HFF-Myc (cell line): ENCODE data around the gene KLHL29.

Experiments used
- DNase-seq: peaks from one replicate; pipeline ENCODE4 v3.0.0-alpha.2; 2011; ENCODE audit warnings: low read depth; ENCODE audit errors: extremely low read depth
- H3K4me3 ChIP-seq: replicated peaks from 2 replicates; pipeline ENCODE4 v1.5.1; 2011; ENCODE audit warnings: low read depth, mild to moderate bottlenecking, control low read depth, low read length
- TF ChIP-seq, protein P1 (sequence below): IDR thresholded peaks from 2 replicates; pipeline ENCODE4 v1.5.1; 2012; ENCODE audit warnings: mild to moderate bottlenecking, low read depth, low read length, control low read depth; ENCODE audit errors: missing control alignments

Gene KLHL29

DNA sequence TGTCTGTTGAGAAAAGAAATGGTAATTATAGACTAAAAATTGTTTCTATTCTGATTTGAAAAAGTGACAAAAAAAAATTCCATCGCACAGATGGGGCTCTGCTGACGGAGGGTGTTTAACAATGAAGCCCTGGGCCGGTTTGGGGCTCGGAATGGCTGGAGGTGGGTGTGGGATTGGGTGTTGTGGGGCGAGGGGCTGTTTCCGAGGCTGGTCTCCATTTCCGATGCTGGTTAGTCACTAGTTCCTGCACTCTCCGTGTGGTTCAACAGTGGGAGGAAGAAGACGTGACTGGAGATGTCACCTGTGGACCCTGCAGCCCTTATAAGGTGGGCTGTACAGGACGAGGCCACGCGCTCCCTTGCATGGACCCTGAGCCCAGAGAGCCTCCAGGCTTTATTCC is 143.2 kb downstream of the KLHL29 start:
- TF ChIP-seq, protein P1, sequence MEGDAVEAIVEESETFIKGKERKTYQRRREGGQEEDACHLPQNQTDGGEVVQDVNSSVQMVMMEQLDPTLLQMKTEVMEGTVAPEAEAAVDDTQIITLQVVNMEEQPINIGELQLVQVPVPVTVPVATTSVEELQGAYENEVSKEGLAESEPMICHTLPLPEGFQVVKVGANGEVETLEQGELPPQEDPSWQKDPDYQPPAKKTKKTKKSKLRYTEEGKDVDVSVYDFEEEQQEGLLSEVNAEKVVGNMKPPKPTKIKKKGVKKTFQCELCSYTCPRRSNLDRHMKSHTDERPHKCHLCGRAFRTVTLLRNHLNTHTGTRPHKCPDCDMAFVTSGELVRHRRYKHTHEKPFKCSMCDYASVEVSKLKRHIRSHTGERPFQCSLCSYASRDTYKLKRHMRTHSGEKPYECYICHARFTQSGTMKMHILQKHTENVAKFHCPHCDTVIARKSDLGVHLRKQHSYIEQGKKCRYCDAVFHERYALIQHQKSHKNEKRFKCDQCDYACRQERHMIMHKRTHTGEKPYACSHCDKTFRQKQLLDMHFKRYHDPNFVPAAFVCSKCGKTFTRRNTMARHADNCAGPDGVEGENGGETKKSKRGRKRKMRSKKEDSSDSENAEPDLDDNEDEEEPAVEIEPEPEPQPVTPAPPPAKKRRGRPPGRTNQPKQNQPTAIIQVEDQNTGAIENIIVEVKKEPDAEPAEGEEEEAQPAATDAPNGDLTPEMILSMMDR, result no peak
- no peak for DNase-seq
- H3K4me3 ChIP-seq, result no peak overlapping the region

DNA sequence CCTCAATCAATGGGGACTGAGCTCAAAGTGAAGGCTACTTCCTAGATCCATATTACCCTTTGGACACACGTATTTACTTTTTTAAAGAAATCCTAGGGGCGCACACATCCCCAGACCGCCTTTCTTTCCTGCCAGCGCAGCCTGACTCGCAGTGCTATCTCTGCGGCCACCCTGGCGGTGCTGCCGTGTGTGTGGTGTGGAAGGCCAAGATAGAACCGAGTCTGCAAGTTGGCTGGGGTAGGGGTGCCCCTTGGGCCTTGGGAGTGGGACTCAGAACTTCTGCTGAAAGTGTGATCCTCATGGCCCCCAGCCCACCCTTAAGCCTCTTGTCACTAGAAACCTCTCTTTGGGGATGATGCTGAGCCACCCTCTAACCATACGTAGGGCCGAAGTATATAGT is 143.7 kb downstream of the KLHL29 start:
- no peak overlapping the region for H3K4me3 ChIP-seq
- no peak for DNase-seq
- TF ChIP-seq, protein P1, result no peak

DNA sequence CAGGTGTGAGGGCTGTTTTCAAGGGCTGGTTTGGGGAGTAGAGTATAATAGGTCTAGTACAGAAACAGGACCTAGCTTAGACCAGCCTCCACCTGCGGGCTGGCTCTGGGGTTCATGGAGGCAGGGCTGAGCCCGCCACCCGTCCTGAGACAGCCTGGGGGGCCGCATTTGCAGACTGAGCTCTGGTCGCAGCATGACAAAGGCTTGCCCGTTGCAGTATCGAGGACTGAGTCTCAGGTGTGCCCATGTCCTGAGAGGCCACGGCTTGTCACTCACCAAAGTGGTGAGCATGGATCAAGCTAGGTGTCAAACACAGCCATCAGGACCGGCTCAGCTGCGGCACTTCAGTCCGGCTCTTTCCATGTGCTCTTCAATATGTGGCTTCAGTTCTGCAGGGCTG is 144.7 kb downstream of the KLHL29 start:
- no peak overlapping the region for H3K4me3 ChIP-seq
- DNase-seq, result no peak
- TF ChIP-seq, protein P1, result no peak

DNA sequence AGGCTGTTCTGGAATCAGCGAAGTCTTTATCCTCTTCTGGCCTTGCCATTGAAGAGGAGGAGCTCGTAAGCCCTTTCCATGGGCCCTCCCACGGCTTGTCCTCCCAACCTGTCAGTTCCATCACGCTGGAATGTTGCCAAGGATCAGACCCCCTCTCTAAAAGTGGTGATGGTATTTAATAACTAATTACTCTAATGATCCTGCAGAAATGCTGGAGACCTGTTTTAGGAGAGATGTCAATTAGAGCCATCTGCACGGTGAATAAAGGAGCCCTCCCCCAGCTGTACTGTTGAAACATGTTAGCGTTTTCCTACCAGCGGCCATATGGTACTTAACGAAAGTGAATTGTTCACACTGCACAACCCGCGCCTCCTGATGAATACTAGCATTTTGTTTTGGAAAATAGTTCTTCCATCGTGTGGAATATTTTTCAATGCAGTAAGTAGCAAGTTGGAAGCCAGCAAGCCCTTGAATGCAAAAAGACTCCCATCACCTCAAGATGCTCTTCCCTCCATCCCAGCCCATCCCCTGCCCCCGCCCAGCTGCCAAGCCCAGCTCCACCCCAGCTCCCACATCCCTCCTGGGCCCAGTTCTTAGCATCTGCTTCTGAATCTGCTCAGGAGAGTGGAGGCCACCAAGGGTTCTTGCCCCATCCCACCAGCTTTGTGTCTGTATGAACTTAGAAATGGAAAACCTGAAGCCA is 145.4 kb downstream of the KLHL29 start:
- no peak for DNase-seq
- TF ChIP-seq, protein P1, result no peak
- no peak overlapping the region for H3K4me3 ChIP-seq

DNA sequence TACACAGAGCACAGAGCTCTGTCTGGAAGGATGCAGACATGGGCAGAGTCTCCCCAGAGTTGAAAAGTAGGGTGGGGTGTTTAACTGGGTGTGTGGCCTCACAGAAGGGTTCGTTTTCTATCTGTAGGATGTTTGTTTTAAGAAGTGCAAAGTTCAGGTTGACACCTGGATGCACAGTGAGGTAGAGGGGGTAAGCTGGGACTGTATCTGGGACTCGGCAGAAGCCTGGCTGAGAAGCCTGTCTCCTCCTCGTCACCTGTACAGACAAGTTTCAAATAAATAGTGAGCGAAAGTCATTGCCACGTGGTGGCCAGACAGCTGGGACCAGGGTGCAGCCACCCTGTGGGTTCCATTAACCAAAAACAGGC is 145.9 kb downstream of the KLHL29 start:
- H3K4me3 ChIP-seq, result no peak overlapping the region
- TF ChIP-seq, protein P1, result no peak
- DNase-seq, result no peak

DNA sequence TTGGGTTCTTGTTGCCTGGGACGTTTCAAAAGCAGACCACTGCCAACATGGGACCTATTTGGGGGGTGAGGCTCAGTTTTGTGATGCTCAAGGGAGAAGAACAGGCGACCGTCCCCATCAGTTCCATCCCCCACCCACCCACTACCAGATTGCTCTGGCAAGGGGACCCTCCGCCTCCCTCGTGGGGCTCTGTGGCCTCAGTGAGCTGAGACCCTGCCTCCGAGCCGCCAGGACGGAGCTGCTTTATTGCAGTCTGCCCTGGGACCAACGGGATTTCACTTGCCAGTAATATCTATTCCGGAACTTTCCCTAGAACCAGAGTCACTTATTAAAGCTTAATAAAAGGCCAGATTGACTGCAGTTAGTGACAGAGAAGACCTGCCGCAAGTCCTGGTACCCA is 146.3 kb downstream of the KLHL29 start:
- DNase-seq, result no peak
- H3K4me3 ChIP-seq, result no peak overlapping the region
- TF ChIP-seq, protein P1, result no peak

DNA sequence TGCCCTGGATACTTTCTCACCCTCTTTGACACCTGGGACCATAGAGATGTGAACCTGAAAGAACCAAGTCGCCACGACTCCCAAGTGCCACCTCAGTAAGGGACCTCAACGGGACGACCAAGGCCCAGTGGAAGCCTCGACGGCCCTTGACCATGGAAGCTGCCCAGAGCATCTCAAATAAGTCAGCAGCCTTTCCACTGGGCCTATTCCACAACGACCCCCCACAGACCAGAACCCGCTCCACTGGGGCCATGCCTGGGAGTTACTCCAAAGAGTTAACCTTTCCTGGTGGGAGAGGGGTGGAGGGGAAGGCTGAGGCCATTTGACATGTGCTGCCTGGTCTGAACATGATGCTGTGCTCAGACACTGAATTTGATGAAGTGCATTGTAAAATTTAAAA is 146.9 kb downstream of the KLHL29 start:
- TF ChIP-seq, protein P1, result no peak
- no peak overlapping the region for H3K4me3 ChIP-seq
- DNase-seq, result no peak
